BE2C (cell line): ENCODE results near the gene MRO.
"Not testable (repeated sequence)": the region's sequence is repeated elsewhere in the genome, so short reads cannot be mapped to it uniquely, and the experiment has no call there.

Source experiments
- DNase-seq: peaks from one replicate; pipeline ENCODE4 v3.0.0-alpha.2; 2020
- H3K27me3 ChIP-seq: fragments of 250-450 bp; sonication (Bioruptor Pico); 2 replicates; pipeline ENCODE4 v1.5.1; 2020; ENCODE audit warnings: mild to moderate bottlenecking
- H3K36me3 ChIP-seq: fragments of 250-450 bp; sonication (Bioruptor Pico); 2 replicates; pipeline ENCODE4 v1.5.1; 2020; ENCODE audit warnings: mild to moderate bottlenecking
- H3K4me1 ChIP-seq: fragments of 250-450 bp; sonication (Bioruptor Pico); 2 replicates; pipeline ENCODE4 v1.5.1; 2020
- H3K4me3 ChIP-seq: 2 replicates; pipeline ENCODE4 v1.5.1; 2011; ENCODE audit warnings: low read depth, low read length
- H3K9me3 ChIP-seq: fragments of 250-450 bp; sonication (Bioruptor Pico); 2 replicates; pipeline ENCODE4 v1.5.1; 2020
- TF ChIP-seq, protein P1 (sequence below): IDR thresholded peaks from 2 replicates; pipeline ENCODE4 v1.5.1; 2012; ENCODE audit warnings: mild to moderate bottlenecking, low read depth, low read length

MRO gene

DNA sequence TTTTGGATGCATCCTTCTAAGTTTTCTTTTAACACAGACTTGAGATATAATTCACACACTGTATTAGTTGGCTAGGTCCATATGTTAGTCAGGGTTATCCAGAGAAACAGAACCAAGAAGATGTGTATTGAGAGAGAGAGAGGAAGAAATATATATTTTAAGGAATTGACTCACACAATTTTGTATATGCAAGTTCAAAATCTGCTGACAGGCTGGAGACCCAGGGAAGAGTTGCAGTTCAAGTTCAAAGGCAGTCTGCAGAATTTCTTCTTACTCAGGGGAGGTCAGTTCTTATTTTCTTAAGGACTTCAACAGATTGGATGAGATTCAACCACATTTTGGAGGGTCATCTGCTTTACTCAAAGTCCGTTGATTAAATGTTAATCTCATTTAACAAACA, 23.0 kb upstream of the MRO start:
- no peaks in the 10 kb centered on the region for H3K27me3 ChIP-seq
- DNase-seq = no peak
- TF ChIP-seq, protein P1, sequence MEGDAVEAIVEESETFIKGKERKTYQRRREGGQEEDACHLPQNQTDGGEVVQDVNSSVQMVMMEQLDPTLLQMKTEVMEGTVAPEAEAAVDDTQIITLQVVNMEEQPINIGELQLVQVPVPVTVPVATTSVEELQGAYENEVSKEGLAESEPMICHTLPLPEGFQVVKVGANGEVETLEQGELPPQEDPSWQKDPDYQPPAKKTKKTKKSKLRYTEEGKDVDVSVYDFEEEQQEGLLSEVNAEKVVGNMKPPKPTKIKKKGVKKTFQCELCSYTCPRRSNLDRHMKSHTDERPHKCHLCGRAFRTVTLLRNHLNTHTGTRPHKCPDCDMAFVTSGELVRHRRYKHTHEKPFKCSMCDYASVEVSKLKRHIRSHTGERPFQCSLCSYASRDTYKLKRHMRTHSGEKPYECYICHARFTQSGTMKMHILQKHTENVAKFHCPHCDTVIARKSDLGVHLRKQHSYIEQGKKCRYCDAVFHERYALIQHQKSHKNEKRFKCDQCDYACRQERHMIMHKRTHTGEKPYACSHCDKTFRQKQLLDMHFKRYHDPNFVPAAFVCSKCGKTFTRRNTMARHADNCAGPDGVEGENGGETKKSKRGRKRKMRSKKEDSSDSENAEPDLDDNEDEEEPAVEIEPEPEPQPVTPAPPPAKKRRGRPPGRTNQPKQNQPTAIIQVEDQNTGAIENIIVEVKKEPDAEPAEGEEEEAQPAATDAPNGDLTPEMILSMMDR = no peak
- H3K4me3 ChIP-seq = no peak overlapping the region
- no peaks in the 10 kb centered on the region for H3K9me3 ChIP-seq
- H3K4me1 ChIP-seq = no peaks in the 10 kb centered on the region
- H3K36me3 ChIP-seq = no peaks in the 10 kb centered on the region

DNA sequence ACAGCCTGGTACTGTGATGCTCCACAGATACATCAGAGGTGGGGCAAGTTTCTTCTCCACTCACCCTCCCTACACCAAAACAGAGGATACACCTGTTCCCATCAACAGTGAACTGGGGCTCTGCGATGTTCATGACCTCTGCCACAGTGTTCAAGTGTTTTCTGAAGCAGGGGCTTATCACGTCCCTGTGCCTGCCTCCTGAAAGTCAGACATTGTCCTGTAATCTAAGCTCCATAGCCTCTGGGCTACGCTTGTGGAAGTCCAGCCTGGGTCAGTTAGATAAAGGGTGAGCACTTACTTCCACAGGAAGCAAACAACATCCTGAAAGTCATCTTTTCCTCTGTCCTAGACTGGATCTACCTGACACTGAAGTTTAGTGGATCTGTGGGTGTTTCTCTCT, 20.2 kb upstream of the MRO start:
- no peaks in the 10 kb centered on the region for H3K36me3 ChIP-seq
- no peaks in the 10 kb centered on the region for H3K9me3 ChIP-seq
- H3K4me1 ChIP-seq = no peaks in the 10 kb centered on the region
- TF ChIP-seq, protein P1 = no peak
- no peak for DNase-seq
- H3K4me3 ChIP-seq = no peak overlapping the region
- H3K27me3 ChIP-seq = no peaks in the 10 kb centered on the region

DNA sequence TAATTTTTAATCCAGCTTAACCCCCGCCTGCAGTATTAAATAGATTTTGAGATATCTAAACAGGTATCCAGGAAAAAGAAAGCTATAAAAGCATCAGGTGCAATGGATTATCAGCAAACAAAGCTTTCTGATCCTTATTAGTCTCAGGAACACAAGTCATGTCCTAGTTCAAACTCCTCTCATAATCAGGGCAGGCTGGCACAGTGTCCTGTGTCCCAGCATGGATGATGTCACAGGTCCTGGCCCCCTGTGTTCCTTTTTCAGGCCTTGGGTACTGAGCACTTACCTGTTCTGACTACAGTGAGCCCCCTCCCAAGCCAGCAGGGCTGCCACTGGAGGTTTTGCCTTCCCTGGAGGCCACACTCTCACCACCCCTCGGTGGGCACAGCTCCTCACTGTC, 19.5 kb upstream of the MRO start:
- Histone ChIP-seq H3K4me3 (no peak overlapping the region), H3K36me3 (no peaks in the 10 kb centered on the region), H3K9me3 (no peaks in the 10 kb centered on the region), H3K4me1 (no peaks in the 10 kb centered on the region), H3K27me3 (no peaks in the 10 kb centered on the region)
- DNase-seq = no peak
- TF ChIP-seq, protein P1 = no peak

DNA sequence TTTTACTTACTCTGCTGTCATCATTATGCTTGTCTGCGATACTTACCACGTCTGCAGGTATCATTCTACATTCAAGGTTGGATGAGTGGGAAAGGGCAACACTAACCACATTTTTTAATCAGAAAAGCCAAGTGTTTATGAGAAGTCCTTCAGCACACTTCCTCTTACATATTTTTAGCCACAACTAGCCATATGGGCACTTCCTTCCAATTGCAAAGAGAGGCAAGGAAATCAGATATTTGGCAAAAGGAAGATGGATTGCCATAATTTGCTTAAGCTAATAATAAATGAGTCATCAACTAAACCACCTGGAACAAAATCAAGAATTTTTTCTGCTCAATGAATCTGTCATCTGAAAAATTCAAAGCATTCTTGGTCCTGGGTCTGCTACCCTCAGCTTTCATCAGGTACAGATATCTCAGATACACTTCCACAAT, 16.7 kb upstream of the MRO start:
- H3K4me3 ChIP-seq = no peak overlapping the region
- H3K27me3 ChIP-seq = no peaks in the 10 kb centered on the region
- no peaks in the 10 kb centered on the region for H3K4me1 ChIP-seq
- TF ChIP-seq, protein P1 = no peak
- no peaks in the 10 kb centered on the region for H3K36me3 ChIP-seq
- DNase-seq = no peak
- no peaks in the 10 kb centered on the region for H3K9me3 ChIP-seq

DNA sequence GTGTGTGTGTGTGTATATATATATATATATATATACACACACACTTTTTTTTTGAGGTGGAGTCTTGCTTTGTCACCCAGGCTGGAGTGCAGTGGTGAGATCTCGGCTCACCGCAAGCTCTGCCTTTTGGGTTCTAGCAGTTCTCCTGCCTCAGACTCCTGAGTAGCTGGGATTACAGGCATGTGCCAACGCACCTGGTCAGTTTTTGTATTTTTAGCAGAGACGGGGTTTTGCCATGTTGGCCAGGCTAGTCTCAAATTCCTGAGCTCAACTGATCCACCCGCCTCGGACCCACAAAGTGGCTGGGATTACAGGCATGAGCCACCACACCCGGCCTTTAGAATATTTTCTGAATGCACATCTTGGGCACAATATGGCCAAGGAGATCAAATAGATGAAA, 13.7 kb upstream of the MRO start:
- DNase-seq, H3K4me1 ChIP-seq: not testable (repeated sequence)

DNA sequence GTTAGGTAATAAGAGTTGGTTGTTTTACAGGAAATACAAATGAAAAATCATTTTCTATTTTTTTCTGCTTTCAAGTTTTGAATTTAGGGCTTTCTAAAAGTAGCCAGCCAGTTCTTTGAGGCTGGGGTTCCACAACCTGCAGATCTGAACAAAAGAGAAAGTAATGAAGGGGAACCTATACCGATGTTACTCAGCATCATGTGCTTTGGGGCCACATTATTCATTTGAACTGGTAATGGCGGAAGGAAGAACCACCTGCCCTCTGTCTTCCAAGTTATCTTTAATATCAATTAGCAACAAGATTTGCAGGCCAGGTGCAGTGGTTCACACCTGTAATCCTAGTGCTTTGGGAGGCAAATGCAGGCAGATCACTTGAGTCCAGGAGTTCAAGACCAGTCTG, 12.9 kb upstream of the MRO start:
- no peaks in the 10 kb centered on the region for H3K9me3 ChIP-seq
- no peaks in the 10 kb centered on the region for H3K36me3 ChIP-seq
- no peak overlapping the region for H3K4me3 ChIP-seq
- H3K4me1 ChIP-seq = no peaks in the 10 kb centered on the region
- TF ChIP-seq, protein P1 = no peak
- no peaks in the 10 kb centered on the region for H3K27me3 ChIP-seq
- DNase-seq = no peak

More for the DNA sequence above, 13.7 kb upstream of the MRO start:
- not testable (repeated sequence) for H3K36me3 ChIP-seq, H3K27me3 ChIP-seq, H3K9me3 ChIP-seq, H3K4me3 ChIP-seq

DNA sequence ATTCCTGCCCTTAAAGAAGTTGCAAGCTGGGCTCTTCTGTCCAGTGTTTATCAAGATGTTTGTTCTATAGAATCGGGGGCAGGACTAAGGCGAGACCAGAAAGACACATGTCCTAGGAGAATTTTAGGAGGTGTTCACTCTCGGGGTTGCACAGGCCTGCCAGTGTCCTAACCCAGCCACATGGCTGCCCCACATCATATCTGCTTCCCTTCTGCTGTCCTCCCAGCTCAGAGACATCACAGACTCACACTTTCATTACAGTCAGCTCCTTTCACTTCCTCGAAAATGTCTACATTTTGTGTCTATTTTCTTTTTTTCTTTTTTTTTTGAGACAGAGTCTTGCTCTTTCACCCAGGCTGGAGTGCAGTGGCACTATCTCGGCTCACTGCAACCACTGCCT, 10.7 kb upstream of the MRO start:
- TF ChIP-seq, protein P1 = no peak
- H3K4me1 ChIP-seq = no peaks in the 10 kb centered on the region
- DNase-seq = no peak

More for the DNA sequence above, 10.7 kb upstream of the MRO start:
- H3K27me3 ChIP-seq = no peaks in the 10 kb centered on the region
- H3K9me3 ChIP-seq = no peaks in the 10 kb centered on the region
- no peak overlapping the region for H3K4me3 ChIP-seq
- no peaks in the 10 kb centered on the region for H3K36me3 ChIP-seq
